IMR-90 (cell line): ENCODE measurements around the gene GJC2. TPM values are rescaled to one million over a fixed set of nuclear protein-coding genes. Genes with fewer than 3 reads are reported as not detected.

Experiments used
- ATAC-seq: fragments of 200-7000 bp; cut with Tn5 transposase; 2 replicates; pipeline ENCODE4 v1.9.1; 2020; ENCODE audit warnings: low read depth, mild to moderate bottlenecking, moderate library complexity
- BruUV-seq: library from RNA; stranded (reverse); fragments of 400-500 nt; replicated peaks from 2 replicates; lab custom pipeline; 2021; lab: Mats Ljungman, UMichigan
- CTCF ChIA-PET: fragments of 300-600 bp; formaldehyde crosslinking; extraction: SDS; loops from one replicate; lab custom pipeline; 2021; ENCODE audit warnings: antibody characterized with exemption; lab: Yijun Ruan, JAX
- POLR2A ChIA-PET: fragments of 300-600 bp; sonication (Branson Sonifier 250); formaldehyde crosslinking; loops from one replicate; lab custom pipeline; 2022; ENCODE audit warnings: antibody characterized with exemption; ENCODE audit not compliant: unreplicated experiment; lab: Charles Lee
- DNase-seq: peaks from one replicate; pipeline ENCODE4 v3.0.0; 2013
- H2AFZ ChIP-seq: replicated peaks from 2 replicates; pipeline ENCODE3; 2013; ENCODE audit warnings: low read length, mild to moderate bottlenecking; ENCODE audit not compliant: poor library complexity
- H2AK5ac ChIP-seq: 2 replicates; pipeline ENCODE4 v1.6.1; 2013; ENCODE audit warnings: low read depth, low read length, inconsistent platforms
- H2AK9ac ChIP-seq: replicated peaks from 2 replicates; pipeline ENCODE3; 2013; ENCODE audit warnings: mild to moderate bottlenecking, low read depth, low read length, moderate library complexity; ENCODE audit not compliant: poor library complexity
- H2BK120ac ChIP-seq: 2 replicates; pipeline ENCODE4 v1.6.1; 2013; ENCODE audit warnings: low read depth, low read length, inconsistent platforms
- H2BK15ac ChIP-seq: 3 replicates; pipeline ENCODE4 v1.6.1; 2013; ENCODE audit warnings: low read depth, low read length, inconsistent platforms
- H2BK20ac ChIP-seq: 2 replicates; pipeline ENCODE4 v1.6.1; 2013; ENCODE audit warnings: low read depth, mild to moderate bottlenecking, inconsistent platforms, low read length, moderate library complexity
- H2BK5ac ChIP-seq: 2 replicates; pipeline ENCODE4 v1.6.1; 2013; ENCODE audit warnings: mild to moderate bottlenecking, low read depth, low read length, inconsistent platforms; ENCODE audit not compliant: poor library complexity, severe bottlenecking
- H3K14ac ChIP-seq: replicated peaks from 2 replicates; pipeline ENCODE4 v1.6.1; 2013; ENCODE audit warnings: low read depth, low read length, inconsistent platforms
- H3K18ac ChIP-seq: 2 replicates; pipeline ENCODE4 v1.6.1; 2013; ENCODE audit warnings: low read depth, low read length, control low read depth
- H3K23ac ChIP-seq: 2 replicates; pipeline ENCODE4 v1.6.1; 2013; ENCODE audit warnings: low read depth, low read length, inconsistent platforms
- H3K27ac ChIP-seq: 2 replicates; pipeline ENCODE4 v1.5.1; 2013; ENCODE audit warnings: mild to moderate bottlenecking, control low read depth, low read length; ENCODE audit not compliant: insufficient read depth
- H3K27me3 ChIP-seq: 2 replicates; pipeline ENCODE4 v1.6.1; 2013; ENCODE audit warnings: low read length; ENCODE audit not compliant: control insufficient read depth, insufficient read depth
- H3K36me3 ChIP-seq: 2 replicates; pipeline ENCODE4 v1.6.1; 2013; ENCODE audit warnings: low read length, mixed read lengths; ENCODE audit not compliant: control insufficient read depth, insufficient read depth
- H3K4ac ChIP-seq: 2 replicates; pipeline ENCODE4 v1.6.1; 2013; ENCODE audit warnings: low read depth, low read length, inconsistent platforms
- H3K4me1 ChIP-seq: 2 replicates; pipeline ENCODE4 v1.6.1; 2013; ENCODE audit warnings: low read length, mixed read lengths; ENCODE audit not compliant: control insufficient read depth, insufficient read depth
- H3K4me2 ChIP-seq: 2 replicates; pipeline ENCODE4 v1.6.1; 2013; ENCODE audit warnings: low read depth, mild to moderate bottlenecking, control low read depth, low read length, moderate library complexity
- H3K4me3 ChIP-seq: 2 replicates; pipeline ENCODE4 v1.5.1; 2013; ENCODE audit warnings: low read depth, mild to moderate bottlenecking, control low read depth, low read length, moderate library complexity; ENCODE audit not compliant: insufficient read depth
- H3K56ac ChIP-seq: 2 replicates; pipeline ENCODE4 v1.6.1; 2013; ENCODE audit warnings: low read length, inconsistent platforms; ENCODE audit not compliant: insufficient read depth; ENCODE audit errors: extremely low read depth
- H3K79me1 ChIP-seq, 2 experiments: 2 replicates each; pipeline ENCODE4 v1.6.1; 2013; ENCODE audit warnings: low read length in 2 of 2, inconsistent platforms in 1 of 2, low read depth in 1 of 2
- H3K9ac ChIP-seq: 2 replicates; pipeline ENCODE4 v1.6.1; 2013; ENCODE audit warnings: low read depth, low read length, control low read depth
- H3K9me1 ChIP-seq: 2 replicates; pipeline ENCODE4 v1.6.1; 2013; ENCODE audit warnings: low read length, inconsistent platforms; ENCODE audit not compliant: insufficient read depth
- H3K9me3 ChIP-seq: 2 replicates; pipeline ENCODE4 v1.6.1; 2013; ENCODE audit warnings: low read length; ENCODE audit not compliant: control insufficient read depth, insufficient read depth
- H4K20me1 ChIP-seq: 2 replicates; pipeline ENCODE4 v1.6.1; 2013; ENCODE audit warnings: low read length, inconsistent platforms; ENCODE audit not compliant: insufficient read depth
- H4K5ac ChIP-seq: 2 replicates; pipeline ENCODE4 v1.6.1; 2013; ENCODE audit warnings: mild to moderate bottlenecking, low read depth, low read length, control low read depth
- H4K8ac ChIP-seq, 2 experiments: 2 replicates each; pipeline ENCODE4 v1.6.1; 2013; ENCODE audit warnings: low read depth in 2 of 2, low read length in 2 of 2, control low read depth in 1 of 2, inconsistent platforms in 1 of 2
- H4K91ac ChIP-seq: 2 replicates; pipeline ENCODE4 v1.6.1; 2013; ENCODE audit warnings: low read depth, low read length, inconsistent platforms; ENCODE audit not compliant: insufficient read depth
- BHLHE40 ChIP-seq: fragments of 150-350 bp; IDR thresholded peaks from 2 replicates; pipeline ENCODE4 v1.6.1; 2016; ENCODE audit warnings: mild to moderate bottlenecking, low read depth, low read length
- CHD1 ChIP-seq: IDR thresholded peaks from 2 replicates; pipeline ENCODE4 v1.6.1; 2012; ENCODE audit warnings: low read depth, low read length, improper control_type of control experiment
- FOS ChIP-seq: fragments of 150-350 bp; IDR thresholded peaks from 2 replicates; pipeline ENCODE4 v1.6.1; 2016; ENCODE audit warnings: low read depth, low read length
- MAFK ChIP-seq: IDR thresholded peaks from 2 replicates; pipeline ENCODE4 v1.6.1; 2012; ENCODE audit warnings: low read depth, low read length, improper control_type of control experiment
- MAZ ChIP-seq: IDR thresholded peaks from 2 replicates; pipeline ENCODE4 v1.6.1; 2012; ENCODE audit warnings: low read depth, mild to moderate bottlenecking, low read length, improper control_type of control experiment, moderate library complexity, borderline replicate concordance
- MXI1 ChIP-seq: IDR thresholded peaks from 2 replicates; pipeline ENCODE4 v1.6.1; 2012; ENCODE audit warnings: low read depth, mild to moderate bottlenecking, low read length, moderate library complexity, borderline replicate concordance
- POLR2A ChIP-seq: IDR thresholded peaks from 2 replicates; pipeline ENCODE4 v1.6.1; 2012; ENCODE audit warnings: mild to moderate bottlenecking, low read depth, low read length
- RAD21 ChIP-seq: IDR thresholded peaks from 2 replicates; pipeline ENCODE4 v1.6.1; 2012; ENCODE audit warnings: low read length, improper control_type of control experiment
- RCOR1 ChIP-seq: IDR thresholded peaks from 2 replicates; pipeline ENCODE4 v1.6.1; 2012; ENCODE audit warnings: mild to moderate bottlenecking, low read length, improper control_type of control experiment; ENCODE audit not compliant: insufficient replicate concordance
- RFX5 ChIP-seq: IDR thresholded peaks from 2 replicates; pipeline ENCODE4 v1.8.0; 2012; ENCODE audit warnings: low read depth, mild to moderate bottlenecking, low read length, moderate library complexity
- WGBS, 2 experiments: methylation state at CpG; one replicate each; pipeline versions ENCODE4 v1.1.5 to v1.1.7; 2013; ENCODE audit warnings: missing lambda C conversion rate in 2 of 2; ENCODE audit not compliant: insufficient read length in 1 of 2; ENCODE audit errors: extremely low coverage in 2 of 2; 5-methylcytosine and 5-hydroxymethylcytosine counted together
- dilution Hi-C: fragments of 300-500 bp; cut with HindIII; formaldehyde crosslinking; loops from one replicate; pipeline ENCODE4 v1.14.3; 2018; ENCODE audit warnings: low sequenced_read_pairs; ENCODE audit not compliant: unreplicated experiment
- in situ Hi-C: fragments of 300-500 bp; cut with MboI; formaldehyde crosslinking; loops from 3 replicates; pipeline ENCODE4 v1.14.3; 2019; ENCODE audit warnings: low sequenced_read_pairs, inconsistent platforms, mixed read lengths
- intact Hi-C: fragments of 100-400 bp; cut with micrococcal nuclease; formaldehyde crosslinking; loops from 2 replicates; pipeline ENCODE4 v1.10.0; 2022
- polyA plus RNA-seq, 3 experiments: library from polyadenylated mRNA; depleted of rRNA; stranded (reverse); fragments of >200 nt; gene quantifications; 2 replicates each; pipeline ENCODE4 v1.2.3, GENCODE V29; 2012; ENCODE audit warnings: low replicate concordance in 1 of 3
- total RNA-seq: library from RNA; depleted of rRNA; stranded (reverse); fragments of >200 nt; gene quantifications from 2 replicates; pipeline ENCODE4 v1.2.3, GENCODE V29; 2012

Gene GJC2
- total and polyA plus RNA-seq, 2 of the 4 experiments (the other 2 are of a cell fraction), result 1.1 to 1.7 TPM

DNA sequence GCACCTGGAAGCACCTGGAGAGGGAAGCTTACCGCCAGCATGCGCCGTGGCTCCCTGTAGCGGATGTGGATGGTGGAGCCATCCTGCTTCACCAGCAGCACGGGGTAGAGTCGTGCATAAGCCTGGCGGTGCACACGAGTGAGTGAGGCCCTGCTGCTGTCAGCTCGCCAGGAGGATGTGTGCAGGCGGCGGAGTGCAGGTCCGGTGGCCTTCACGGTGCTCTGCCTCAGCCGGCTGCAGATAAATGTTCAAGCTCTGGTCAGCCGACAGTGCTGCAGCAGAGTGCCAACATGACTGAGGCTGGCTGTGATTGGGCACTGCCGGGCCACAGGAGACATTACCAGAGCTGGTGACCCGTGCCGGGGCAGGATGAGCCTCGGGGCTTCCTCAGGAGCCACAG lies 42.1 kb upstream of the GJC2 start:
- dilution Hi-C loops, result no loop called here
- Histone ChIP-seq H3K4me1 (peaks cover 6% of the 10 kb centered on the region), H2BK15ac (no peak overlapping the region), H4K20me1 (no peaks in the 10 kb centered on the region), H3K14ac (no peak overlapping the region), H2AFZ (peak overlapping the region; percentile 23), H2BK120ac (no peak overlapping the region), H3K79me1 (peaks cover 14 to 47% of the 10 kb centered on the region in 2 experiments; a peak in 3 of 4 replicates), H3K56ac (no peak overlapping the region), H2AK5ac (no peak overlapping the region), H3K18ac (no peak overlapping the region), H3K23ac (no peak overlapping the region), H4K91ac (no peak overlapping the region), H2BK5ac (no peak overlapping the region), H2BK20ac (no peak overlapping the region), H3K4ac (no peak overlapping the region), H4K5ac (no peak overlapping the region), H3K27me3 (no peaks in the 10 kb centered on the region), H2AK9ac (no peak overlapping the region), H3K4me2 (no peak overlapping the region), H3K9ac (no peak overlapping the region), H3K4me3 (no peak overlapping the region), H3K36me3 (peaks cover 13% of the 10 kb centered on the region), H4K8ac (no peak overlapping the region), H3K9me3 (no peaks in the 10 kb centered on the region), H3K27ac (no peak overlapping the region), H3K9me1 (peaks cover 7% of the 10 kb centered on the region)
- no TSS peak for BruUV-seq
- TF ChIP-seq POLR2A (no peak), RAD21 (no peak), BHLHE40 (no peak), RCOR1 (no peak), FOS (no peak), CHD1 (no peak), MAZ (no peak), RFX5 (no peak), MAFK (no peak), MXI1 (no peak)
- in situ Hi-C loops, result no loop called here
- intact Hi-C loops, result no loop called here
- ATAC-seq (no peak), DNase-seq (no peak)
- 95% methylated on average over 14 of the region's 19 CpGs; no CpG with 5 or more reads in 1 of the 2 experiments for WGBS, 2 experiments
- POLR2A ChIA-PET, result no interaction called here
- CTCF ChIA-PET, result no interaction called here
